ENCODE measurements around the gene RNF213.
"Not testable (repeated sequence)": the region's sequence is repeated elsewhere in the genome, so short reads cannot be mapped to it uniquely, and the experiment has no call there.

RNF213 gene

DNA sequence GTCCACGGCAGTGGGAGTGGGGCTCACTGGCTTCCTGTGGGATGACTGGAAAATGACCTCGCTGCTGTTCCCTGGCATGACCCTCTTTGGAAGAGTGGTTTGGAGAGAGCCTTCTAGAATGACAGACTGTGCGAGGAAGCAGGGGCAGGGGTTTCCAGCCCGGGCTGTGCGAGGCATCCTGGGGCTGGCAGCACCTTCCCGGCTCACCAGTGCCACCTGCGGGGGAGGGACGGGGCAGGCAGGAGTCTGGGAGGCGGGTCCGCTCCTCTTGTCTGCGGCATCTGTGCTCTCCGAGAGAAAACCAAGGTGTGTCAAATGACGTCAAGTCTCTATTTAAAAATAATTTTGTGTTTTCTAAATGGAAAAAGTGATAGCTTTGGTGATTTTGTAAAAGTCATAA is 7.8 kb upstream of the RNF213 start:
- DNase-seq (ENCODE audit: low read depth) = no peak

DNA sequence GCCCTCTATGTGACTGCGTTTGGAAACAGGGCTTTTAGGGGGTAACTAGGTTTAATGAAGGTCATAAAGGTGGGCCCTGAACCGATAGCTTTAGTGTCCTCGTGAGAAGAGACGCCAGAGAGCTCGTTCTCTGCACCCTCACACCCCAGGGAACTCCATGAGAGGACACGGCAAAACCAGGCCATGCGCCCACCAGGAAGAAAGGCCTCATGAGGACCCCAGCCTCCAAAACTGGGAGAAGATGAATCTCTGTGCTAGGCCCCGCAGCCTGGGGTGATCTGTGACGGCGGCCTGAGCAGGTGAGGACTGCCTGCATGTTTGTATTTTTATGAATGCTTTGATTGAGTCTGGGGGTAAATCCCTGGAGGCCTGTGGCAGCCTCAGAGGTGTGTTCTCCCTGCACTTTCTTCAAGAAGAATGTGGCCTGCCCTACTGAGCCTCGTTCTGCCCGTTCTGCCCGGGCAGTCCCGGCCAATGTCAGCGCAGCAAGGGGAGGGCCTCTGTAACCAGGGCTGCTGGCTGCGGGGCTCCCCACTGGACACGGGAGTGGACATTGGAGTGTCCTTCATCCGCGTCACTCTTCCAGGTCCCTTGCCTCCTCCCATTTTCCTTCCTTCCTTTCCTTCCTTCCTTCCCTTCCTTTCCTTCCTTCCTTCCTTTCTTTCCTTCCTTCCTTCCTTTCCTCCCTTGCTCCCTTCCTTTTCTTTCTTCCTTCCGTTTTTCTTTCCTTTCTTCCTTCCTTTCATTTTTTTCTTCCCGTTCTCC is 6.8 kb upstream of the RNF213 start:
- no peak for DNase-seq (ENCODE audit: low read depth)

DNA sequence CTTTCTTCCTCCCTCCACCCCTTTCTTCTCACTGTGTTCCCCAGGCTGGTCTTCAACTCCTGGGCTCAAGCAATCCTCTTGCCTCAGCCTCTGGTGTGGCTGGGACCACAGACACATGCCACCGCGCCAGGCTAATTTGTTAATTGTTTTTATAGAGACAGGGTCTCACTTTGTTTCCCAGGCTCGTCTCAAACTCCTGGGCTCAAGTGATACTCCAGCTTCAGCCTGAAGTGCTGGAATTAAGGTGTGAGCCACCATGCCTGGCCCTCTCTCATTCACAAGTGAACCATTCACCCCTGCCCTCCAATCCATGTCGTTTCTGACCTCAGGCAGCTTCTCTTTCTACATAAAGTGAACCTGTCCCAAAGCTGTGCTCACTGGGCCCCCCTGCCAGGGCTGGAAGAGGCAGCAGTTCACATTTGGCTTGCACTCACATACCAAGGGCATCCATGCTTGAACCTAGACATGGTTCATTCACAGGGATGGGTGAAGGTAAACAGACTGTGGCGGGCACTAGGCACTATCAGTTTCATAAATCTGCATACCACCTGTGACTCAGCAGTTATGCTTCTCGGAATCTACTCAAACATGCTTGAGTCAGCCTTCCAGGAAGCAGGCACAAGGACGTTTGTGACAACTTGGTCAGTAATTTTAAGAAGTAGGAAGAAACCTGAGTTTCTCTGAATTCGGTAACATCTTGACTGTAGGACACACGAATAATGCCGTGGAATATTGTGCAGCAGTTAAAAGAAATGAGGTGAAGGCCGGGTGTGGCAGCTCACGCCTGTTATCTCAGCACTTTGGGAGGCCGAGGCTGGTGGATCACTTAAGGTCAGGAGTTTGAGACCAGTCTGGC is 6.0 kb upstream of the RNF213 start:
- peak; percentile 98 for DNase-seq (ENCODE audit: low read depth)

DNA sequence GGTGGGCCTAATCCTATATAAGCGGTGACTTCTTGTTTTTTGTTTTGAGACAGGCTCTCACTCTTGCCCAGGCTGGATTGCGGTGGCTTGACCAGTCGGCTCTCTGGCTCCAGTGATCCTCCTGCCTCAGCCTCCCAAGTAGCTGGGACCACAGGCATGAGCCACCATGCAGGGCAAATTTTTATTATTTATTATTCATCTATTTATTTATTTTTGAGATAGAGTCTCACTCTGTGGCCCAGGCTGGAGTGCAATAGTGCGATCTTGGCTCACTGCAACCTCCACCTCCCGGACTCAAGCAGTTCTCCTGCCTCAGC is 4.7 kb upstream of the RNF213 start:
- DNase-seq (ENCODE audit: low read depth) = no peak

GRCh38 chr17:80257716-80258213 is 2.9 kb upstream of the RNF213 start:
- DNase-seq (ENCODE audit: low read depth) = no peak

GRCh38 chr17:80258296-80258695 is 2.4 kb upstream of the RNF213 start:
- DNase-seq (ENCODE audit: low read depth) = not testable (repeated sequence)

DNA sequence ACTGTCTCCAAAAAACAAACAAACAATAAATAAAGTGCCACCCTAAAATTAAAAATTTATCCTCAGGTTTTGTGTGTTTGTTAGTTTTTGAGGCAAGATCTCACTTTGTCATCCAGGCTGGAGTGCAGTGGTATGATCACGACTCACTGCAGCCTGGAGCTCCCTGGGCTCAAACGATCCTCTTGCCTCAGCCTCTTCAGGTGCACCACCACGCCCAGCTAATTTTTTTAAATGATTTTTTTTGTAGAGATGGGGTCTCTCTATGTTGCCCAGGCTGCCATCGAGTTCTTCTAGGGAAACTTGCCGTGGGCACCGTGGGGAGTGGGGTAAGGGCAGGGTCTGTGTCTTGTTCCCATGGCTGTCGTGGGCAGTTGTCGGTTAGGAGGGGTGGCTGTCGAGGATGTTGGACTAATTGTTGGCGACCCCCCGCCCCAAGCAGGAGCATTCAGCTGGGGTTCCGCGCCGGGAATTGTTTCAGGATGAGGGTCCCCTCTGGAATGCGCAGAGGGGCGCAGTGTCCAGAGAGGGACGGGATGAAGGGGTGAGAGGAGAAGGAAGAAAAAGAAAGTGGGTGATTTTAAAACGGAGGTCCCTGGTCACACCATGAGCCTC is 1.1 kb upstream of the RNF213 start:
- peak; percentile 18 for DNase-seq (ENCODE audit: low read depth)

- peak; percentile 79 for DNase-seq (ENCODE audit: low read depth)
Observed at GRCh38 chr17:80260069-80260535, 550 bp upstream of the RNF213 start.

DNA sequence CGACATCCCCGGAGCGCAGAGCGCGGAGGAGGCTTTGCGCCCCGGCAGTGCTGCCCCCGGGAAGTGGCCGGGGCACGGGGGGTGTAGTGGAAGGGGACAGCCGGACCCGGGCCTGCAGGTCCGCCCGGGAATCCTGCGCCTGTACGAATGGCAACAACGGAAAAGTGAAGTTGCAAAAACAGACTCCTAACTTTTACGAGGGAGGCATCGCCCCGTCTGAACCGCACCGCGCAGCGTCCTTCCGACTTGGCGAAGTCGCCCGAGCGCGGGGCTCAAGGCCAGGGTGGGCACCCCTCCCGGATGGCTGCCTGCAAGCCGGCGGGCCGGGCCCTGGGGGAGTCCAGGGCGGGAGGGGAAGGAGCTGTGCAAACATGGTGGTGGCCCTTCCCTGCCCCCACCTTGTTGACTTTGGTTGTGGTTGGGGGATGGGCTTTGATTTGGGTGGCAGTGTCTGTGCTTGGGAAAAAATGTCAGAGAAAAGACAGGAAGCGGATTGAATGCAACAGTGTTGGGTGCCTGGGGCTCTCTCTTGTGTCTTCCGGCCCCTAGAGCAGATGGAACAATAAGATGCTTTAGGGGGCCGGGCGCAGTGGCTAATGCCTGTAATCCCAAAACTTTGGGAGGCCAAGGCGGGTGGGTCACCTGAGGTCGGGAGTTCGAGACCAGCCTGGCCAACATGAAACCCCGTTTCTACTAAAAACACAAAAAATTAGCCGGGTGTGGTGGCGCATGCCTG is 675 bp downstream of the RNF213 start:
- peak; percentile 87 for DNase-seq (ENCODE audit: low read depth)

DNA sequence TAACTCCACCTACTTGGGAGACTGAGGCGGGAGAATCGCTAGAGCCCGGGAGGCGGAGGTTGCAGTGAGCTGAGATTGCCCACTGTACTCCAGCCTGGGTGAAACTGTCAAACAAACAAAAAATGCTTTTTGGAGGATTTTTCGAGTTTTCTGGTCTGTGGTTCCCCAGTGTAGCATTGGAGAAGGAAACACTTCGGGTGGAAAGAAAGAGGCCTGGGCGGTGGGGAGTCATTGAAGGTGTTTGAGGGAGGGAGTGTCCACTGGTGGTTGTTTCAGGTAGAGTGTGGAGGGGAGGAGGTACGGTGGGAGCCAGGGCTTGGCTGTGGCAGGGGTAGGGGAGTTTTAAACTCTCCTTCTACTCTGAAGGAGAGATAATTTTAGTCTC is 1.2 kb downstream of the RNF213 start:
- no peak for DNase-seq (ENCODE audit: low read depth)

DNA sequence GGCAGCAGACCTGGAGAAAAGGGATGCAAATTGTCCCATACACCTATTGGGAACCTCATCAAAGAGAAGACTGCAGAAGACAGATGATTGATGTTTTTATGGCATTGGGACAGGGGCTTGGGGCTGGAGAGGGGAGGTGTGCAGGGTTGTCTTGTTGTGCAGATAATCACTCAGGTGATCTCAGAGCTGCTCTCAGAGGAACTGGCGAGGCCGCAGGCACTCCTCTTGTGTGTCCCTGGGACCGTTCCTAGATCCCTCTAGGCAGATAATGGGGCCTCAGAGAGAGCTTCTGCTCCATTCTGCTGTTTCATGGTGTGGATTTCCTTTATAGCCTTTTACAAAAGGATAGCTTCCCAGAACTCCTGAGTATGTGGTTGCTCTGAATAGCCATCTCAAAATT is 1.6 kb downstream of the RNF213 start:
- peak; percentile 13 for DNase-seq (ENCODE audit: low read depth)

GRCh38 chr17:80262775-80263244 is 2.2 kb downstream of the RNF213 start:
- DNase-seq (ENCODE audit: low read depth) = no peak

DNA sequence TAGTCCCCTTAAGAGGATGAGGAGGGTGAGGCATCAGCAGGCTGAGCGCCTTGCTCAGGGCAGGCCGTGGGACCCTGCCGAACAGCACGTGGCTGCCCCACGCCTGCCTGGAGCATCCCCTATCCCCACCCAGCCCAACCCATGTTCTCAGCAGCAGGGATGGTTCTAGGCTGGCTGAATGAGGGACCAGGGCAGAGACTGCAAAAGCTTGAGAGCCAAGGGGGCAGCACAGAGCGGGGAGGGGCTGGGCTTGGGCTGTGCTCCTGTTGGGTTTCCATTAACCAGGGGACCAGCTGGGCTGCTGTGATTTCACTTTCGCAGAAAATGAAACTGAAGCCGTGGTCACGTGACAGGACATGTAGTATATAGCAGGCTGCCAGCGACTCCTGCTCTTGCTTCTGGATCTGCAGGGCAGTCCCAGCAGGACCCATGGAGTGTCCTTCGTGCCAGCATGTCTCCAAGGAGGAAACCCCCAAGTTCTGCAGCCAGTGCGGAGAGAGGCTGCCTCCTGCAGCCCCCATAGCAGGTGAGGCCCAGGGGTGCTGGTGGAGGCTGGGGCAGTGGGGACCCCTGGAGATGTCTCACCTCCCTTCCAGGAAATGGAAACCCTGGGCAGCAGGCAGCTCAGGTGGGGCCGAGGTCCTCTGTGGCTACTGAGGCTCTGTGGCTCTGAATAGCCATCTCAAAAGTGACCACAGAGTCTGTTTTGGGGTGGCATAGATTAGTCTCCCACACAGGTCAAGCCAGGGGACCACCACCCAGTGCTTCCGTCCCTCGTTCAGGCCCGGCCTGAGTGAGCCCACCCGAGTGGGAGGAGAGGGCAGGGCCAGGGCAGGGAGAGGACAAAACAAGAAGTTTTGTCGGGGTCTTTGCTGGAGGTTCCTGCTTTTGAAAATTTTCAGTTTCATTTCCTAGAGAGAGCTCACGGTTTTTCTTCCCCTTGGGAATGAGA is 2.9 kb downstream of the RNF213 start:
- DNase-seq (ENCODE audit: low read depth) = peak; percentile 89

DNA sequence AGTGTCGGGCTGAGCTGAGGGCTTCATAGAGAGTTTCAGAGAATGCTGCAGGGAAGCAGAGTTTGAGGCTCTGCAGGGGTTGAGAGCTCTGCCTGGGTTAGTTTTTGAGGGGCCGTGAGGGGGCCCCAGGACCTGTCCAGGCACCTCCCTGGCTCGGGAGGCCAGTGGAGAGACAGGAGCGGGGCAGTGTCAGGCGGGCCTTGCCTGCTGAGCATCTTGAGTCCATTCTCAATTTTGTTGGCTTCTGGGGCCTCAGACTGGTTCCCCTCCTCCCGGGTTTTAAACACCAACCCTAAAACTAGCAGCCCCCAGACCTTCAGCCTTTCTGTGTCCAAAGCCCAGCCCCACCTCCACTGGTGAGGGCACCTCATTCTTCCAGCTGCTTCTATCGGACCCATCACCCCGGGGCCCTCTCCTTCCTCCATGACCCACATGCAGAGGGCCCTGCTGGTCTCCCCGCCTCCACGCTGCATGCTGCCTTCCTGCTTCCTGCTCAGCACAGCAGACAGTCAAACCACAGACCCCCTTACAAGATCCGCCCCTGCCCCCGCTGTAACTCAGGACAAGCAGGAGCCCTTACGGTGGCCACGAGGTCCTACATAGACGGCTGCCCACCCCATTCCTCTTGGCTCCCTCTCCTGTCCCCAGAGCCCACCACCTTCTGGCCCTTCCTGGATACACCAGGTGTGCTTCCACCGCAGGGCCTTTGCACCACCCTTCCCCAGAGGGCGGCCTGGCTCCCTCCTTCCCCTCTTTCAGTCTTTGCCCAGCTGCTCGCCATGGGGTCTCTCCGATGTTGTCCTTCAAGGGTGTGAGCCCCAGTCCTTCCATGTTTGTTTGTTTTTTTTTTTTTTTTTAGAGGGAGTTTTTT is 3.8 kb downstream of the RNF213 start:
- DNase-seq (ENCODE audit: low read depth) = no peak

- DNase-seq (ENCODE audit: low read depth) = no peak
Observed at GRCh38 chr17:80265205-80266068, 4.8 kb downstream of the RNF213 start.

DNA sequence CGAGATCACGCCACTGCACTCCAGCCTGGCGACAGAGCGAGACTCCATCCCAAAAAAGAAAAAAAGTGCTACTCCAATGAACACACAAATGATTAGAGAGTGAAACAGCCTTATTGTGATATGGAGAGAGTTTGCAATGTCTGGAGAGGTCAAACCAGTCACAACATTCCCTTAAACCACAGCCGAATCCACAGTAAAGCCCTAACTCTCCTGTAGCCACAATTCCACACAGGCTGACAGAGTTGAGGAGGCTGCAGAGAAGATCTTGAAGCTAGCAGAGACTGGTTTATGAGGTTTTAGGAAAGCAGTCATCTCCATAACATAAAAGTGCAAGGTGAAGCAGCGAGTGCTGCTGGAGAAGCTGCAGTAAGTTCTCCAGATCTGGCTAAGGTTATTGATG is 6.7 kb downstream of the RNF213 start:
- no peak for DNase-seq (ENCODE audit: low read depth)

- DNase-seq (ENCODE audit: low read depth) = no peak
Observed at GRCh38 chr17:80268427-80268826, 7.8 kb downstream of the RNF213 start.

DNA sequence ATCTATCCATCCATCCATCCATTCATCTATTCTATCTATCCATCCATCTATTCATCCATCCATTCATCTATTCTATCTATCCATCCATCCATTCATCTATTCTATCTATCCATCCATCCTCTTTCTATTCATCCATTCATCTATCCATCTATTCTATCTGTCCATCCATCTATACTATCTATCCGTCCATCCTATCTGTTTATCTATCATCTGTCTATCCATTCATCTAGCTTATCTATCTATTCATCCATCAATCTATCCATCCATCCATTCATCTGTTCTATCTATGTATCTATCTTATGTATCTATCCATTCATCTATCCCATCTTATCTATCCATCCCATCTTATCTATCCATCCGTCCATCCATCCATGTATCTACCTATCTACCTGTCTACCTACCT is 8.8 kb downstream of the RNF213 start:
- no peak for DNase-seq (ENCODE audit: low read depth)

- no peak for DNase-seq (ENCODE audit: low read depth)
Observed at GRCh38 chr17:80270104-80270503, 9.5 kb downstream of the RNF213 start.
